Endometrial microvascular endothelial cells (primary cell): ENCODE results near the gene ZDHHC24. TPM values are rescaled to one million over a fixed set of nuclear protein-coding genes. Genes with fewer than 3 reads are reported as not detected.

Experiments
- in situ Hi-C: cut with HindIII; loops from 2 replicates; pipeline ENCODE4 v1.10.0; 2017; ENCODE audit warnings: low sequenced_read_pairs, low pct_unique_long_range_greater_than_20kb; ENCODE audit errors: inconsistent ontology term
- total RNA-seq: library from RNA; depleted of rRNA; stranded (reverse); fragments of >200 nt; gene quantifications from one replicate; pipeline ENCODE4 v1.2.3, GENCODE V29; 2015; ENCODE audit errors: inconsistent ontology term

ZDHHC24 gene
- total RNA-seq, 1 donor from 2014 or later: 20.6 TPM

DNA sequence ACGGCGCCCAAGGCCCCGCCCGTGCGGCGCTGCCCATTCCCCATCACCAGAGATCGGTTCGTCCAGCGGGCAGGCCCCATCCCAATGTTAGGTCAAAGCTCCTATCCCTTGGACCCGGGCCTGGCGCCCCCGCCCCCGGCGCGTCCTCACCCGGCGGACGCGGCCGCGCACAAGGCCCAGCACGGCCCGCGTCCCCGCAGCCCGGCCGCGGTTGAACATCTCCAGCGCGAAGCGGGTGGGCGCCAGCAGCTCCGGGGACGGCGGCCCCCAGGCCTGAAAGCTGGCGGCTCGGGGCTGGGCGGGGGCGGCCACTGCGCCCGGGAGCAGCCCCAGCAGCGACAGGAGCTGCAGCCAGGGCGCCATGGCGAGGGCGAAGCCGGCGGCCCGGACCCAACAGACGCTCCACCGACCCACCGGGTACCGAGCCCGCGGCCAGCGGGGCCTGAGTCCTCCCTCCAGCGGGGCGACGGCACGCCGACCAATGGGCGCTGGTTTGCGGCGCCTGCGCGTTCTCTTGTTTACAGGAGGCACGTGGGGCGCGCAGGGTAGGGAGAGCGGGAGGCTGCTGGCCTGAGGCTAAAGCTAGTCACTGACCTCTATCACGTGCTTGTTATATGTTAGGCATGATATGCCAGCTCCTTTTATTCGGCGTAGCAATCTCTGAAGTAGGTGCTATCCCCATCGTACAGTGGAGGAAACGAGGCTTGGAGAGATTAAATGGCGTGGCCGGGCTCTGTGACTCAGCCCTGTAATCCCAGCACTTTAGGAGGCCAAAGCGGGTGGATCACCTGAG lies 22.5 kb upstream of the ZDHHC24 start, which contains the start of gene CTSF:
CTSF (minus strand) TSS at position 483 of the 793 bp plus-strand sequence; CDS start at position 363, 120 bp downstream.
- in situ Hi-C loops: no loop called here

DNA sequence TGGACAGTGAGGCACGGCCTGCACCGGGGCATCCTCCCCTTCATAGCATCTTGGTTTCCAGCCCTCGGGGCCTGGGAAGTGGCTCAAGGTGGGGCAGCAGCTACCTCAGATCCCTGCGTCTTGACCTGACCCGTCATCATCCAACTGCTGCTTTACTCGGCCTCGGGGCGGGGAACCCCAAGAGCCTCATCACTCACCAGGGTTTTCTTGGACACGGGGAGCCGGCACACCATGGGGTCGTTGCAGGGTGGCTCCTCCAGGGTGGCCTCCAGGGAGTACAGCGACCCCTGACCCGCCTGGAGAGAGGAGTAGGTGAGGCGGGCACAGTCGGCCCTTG lies 21.9 kb upstream of the ZDHHC24 start:
- in situ Hi-C loops: no loop called here

DNA sequence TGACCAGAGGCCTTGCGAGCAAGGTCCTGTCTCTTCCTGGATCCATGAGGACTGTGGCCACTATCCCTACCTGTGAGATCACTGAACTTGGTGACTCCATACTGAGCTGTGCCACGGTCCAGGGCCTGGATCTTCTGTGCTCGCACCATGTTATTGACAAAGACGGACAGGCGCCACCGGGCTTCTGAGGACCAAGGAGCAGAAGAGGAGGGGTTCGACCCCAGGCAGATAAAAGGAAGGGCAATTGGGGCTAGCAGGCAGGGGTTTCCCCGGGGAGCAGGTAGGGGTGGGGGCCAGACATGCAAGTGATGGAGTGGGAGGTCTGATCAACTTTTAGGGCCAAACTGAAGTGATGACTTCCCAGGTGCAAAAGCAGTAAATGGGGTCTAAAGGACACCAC lies 20.4 kb upstream of the ZDHHC24 start:
- in situ Hi-C loops: no loop called here

DNA sequence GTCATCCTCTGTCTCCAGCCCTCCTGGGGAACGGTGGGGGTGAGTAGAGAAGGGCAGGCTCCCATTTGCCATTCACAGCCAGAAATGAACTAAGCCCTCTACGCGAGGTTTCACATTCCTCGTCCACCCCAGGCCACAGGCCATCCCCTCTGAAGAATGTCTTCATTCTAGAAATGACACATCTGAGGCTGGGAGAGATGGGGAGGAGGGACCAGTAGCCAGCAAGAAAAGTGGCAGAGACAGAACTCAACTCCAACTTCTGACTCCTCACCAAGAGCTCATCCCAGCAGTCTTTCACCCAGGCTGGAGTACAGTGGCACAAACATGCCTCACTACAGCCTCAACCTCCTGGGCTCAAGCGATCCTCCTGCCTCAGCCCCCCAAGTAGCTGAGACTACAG lies 19.1 kb upstream of the ZDHHC24 start:
- in situ Hi-C loops: no loop called here

DNA sequence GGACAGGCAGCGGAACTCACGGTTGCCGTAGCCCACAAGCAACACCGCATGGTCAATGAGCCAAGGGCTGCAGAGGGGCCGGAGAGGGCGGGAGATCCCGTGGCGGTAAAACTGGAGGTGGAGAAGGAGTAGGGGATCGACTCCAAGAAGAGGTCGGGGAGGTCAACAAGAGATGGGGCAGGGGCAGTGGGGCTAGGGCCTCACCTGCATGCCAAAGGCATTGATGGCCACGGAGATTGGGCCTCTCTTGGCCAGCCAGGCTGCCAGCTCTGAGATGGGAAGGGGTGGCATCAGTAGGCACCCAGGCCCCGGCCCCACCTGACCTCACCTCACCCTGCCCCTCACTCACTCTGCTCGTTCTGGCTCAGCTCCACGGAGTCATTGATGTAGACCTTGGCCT lies 18.7 kb upstream of the ZDHHC24 start:
- in situ Hi-C loops: no loop called here

DNA sequence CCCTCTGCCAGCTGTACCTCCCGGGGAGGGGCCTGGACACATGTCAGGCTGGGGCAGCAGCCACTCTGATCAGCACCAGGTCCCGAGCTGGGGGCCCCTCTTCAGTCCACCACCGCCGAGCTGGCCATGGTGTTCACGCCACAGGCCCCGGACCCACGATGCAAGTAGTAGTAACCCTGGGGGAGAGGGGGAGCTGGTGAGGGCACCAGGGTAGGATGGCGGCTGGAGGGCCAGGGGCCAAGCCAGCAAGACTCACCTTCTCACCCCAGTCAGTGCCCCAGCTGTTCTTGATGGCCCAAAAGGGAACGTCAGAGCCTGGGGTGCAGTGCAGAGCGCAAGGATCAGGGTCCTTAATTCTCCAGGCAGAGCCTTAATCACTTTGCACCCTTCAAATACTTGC lies 18.0 kb upstream of the ZDHHC24 start:
- in situ Hi-C loops: no loop called here

DNA sequence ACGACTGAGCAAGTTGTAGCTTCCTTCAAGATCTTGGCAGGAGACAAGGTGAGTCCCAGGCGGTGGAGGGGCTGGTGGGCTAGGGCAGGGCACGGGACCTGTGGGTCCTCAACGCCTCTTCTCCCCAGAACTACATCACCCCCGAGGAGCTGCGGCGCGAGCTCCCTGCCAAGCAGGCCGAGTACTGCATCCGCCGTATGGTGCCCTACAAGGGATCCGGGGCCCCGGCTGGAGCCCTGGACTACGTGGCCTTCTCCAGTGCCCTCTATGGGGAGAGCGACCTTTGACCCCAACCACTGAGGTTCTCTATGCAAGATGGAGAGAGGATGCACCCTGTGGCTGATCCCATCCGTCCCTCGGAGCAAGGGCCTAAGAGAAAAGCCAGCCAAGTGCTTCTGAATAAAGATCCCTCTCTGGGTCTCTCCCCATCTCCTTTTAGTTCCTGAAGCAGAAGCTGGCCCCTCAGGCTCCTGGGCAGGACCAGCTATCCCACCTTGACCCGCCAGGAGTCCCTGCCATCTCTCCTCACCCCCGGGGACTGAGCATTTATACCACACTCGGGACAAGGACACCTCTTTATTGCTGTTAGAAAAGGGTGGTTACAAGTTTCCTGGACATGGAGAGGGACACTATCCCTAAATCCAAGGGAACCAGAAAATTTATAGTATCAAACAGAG lies 17.2 kb upstream of the ZDHHC24 start:
- in situ Hi-C loops: no loop called here

DNA sequence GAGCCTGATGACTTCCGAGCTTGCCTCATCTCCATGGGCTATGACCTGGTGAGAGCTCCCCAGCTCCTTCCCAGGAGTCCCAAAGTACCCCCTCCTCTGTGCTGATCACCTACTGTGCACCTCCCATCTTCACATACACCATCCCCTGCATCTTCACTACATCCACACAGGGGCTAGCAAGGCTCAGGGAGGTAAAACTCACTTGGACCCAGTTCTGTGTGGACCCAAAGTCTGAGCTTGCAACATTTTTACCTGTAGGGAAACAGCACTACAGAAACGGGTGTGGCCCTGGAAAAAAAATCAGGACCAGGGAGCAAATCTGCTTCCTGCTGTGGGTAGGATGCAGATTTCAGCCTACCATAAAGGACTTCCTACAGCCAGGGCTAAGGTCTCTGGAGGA lies 16.4 kb upstream of the ZDHHC24 start:
- in situ Hi-C loops: no loop called here

DNA sequence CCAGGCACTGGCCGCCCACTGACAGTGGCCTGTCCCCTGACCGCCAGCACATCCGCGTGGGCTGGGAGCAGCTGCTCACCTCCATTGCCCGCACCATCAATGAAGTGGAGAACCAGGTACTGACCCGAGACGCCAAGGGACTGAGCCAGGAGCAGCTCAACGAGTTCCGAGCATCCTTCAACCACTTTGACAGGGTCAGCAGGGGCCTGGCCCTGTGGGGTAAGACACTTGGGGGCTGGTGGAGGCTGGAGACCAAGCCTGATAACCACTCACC lies 16.1 kb upstream of the ZDHHC24 start:
- in situ Hi-C loops: no loop called here

DNA sequence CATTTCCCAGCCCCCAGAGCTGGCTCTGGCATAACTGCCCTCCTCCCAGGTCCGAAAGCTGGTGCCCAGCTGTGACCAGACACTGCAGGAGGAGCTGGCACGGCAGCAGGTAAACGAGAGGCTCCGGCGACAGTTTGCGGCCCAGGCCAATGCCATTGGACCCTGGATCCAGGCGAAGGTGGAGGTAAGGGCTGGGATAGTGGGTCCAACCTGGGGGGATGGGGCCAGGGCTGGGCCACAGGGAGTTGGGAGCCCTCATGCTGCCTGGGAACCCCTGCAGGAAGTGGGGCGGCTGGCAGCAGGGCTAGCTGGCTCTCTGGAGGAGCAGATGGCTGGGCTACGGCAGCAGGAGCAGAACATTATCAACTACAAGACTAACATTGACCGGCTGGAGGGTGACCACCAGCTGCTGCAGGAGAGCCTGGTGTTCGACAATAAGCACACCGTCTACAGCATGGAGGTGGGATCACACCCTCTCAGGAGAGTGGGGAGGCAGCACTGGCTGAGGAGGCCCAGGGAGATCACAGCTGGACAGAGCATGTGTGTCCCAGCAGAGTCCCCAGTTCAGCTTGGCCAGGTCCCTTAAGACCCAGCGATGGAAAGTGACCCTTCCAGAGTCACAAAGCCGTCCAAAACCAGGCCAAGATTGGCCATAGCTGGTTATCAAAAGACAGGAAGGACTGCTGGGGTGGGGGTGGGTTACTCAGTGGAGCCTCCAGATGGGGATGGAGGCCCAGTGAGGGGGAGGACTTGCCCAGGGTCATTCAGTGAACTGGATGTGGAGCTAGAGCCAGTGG lies 15.5 kb upstream of the ZDHHC24 start:
- in situ Hi-C loops: no loop called here

DNA sequence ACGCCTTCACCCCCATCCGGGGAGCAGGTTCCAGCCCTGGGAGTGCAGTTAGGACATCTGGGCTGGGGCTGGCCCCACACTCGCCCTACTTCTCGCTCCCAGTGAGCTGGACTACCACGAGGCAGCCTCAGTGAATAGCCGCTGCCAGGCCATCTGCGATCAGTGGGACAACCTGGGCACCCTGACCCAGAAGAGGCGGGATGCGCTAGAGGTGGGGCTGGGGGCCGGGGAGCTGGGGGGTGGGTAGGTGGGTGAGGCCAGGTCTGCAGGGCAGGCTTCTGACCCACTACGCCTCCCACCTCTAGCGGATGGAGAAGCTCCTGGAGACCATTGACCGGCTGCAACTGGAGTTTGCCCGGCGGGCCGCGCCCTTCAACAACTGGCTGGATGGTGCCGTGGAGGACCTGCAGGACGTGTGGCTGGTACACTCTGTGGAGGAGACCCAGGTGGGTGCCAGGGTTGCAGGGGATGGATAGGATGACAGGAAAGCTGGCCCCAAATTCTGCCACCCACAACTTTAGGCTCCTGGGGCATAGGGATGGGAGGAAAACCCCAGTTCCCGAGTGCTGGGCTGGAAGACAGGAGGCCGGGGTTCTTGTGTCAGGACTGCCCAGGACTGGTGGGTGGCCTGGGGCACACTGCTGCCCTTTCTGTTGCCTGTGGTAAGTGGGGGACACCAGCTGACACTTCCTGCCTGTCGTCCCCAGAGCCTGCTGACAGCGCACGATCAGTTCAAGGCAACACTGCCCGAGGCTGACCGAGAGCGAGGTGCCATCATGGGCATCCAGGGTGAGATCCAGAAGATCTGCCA lies 14.2 kb upstream of the ZDHHC24 start:
- in situ Hi-C loops: no loop called here

DNA sequence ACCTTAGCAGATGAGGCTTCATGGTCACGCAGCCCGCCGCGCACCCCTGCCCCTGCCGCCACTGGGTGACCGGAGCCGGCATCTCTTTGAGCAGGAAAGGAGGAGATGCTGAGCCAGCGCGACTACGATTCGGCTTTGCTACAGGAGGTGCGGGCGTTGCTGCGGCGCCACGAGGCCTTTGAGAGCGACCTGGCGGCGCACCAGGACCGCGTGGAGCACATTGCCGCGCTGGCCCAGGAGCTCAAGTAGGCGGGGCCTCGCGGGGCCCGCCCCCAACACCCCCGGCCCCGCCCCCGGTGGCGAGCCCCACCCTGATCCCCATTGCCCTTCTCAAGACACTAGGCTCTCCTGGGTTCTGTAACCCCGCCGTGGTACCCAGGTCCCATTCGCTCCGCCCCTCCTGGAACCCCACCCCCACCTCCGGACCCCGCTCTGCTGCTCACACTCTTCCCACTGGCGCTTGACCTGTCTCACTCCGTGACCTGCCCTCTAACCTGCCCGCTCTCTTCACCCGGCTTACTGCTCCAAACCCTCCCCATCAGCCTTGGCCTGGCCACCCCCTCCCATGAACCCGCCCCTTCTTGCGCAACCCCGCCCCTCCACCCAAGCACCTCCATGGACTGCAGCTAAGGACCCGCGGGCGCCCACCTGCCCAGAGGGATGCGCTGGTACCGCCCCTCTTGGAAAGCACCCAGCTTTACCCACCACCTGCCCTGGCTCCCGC lies 13.5 kb upstream of the ZDHHC24 start:
- in situ Hi-C loops: no loop called here

DNA sequence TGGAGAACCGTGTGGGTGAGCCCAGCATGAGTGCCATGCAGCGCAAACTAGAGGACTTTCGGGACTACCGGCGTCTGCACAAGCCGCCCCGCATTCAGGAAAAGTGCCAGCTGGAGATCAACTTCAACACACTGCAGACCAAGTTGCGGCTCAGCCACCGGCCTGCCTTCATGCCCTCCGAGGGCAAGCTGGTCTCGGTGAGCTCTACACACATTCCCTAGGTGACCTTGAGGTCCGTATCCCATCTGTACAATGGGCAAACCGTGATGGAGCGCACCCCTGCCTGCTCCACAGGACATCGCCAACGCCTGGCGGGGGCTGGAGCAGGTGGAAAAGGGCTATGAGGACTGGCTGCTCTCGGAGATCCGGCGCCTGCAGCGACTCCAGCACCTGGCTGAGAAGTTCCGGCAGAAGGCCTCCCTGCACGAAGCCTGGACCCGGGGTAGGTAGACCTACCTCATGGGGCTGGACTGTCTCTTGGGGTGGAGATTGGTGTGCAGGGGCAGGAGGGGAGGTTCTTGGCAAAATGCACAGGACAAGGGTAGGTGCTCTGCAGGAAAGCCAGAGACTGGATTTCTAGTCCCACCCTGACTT lies 12.0 kb upstream of the ZDHHC24 start:
- in situ Hi-C loops: no loop called here

DNA sequence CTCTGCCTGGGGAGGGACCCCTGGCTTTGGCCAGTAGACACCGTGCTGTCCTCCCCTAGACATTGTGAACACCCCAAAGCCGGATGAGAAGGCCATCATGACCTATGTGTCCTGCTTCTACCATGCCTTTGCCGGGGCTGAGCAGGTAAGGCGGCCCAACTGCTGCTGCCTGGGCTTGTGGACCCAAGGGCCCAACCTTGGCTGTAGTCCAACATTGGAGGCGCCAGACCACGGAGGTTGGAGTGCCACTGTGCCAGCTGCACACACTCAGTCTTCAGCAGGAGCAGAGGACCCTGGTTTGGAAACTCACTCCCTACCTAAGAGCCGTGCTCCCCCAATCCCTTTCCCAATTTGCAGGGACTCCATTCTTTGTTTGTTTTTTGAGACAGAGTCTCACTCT lies 10.2 kb upstream of the ZDHHC24 start:
- in situ Hi-C loops: no loop called here

DNA sequence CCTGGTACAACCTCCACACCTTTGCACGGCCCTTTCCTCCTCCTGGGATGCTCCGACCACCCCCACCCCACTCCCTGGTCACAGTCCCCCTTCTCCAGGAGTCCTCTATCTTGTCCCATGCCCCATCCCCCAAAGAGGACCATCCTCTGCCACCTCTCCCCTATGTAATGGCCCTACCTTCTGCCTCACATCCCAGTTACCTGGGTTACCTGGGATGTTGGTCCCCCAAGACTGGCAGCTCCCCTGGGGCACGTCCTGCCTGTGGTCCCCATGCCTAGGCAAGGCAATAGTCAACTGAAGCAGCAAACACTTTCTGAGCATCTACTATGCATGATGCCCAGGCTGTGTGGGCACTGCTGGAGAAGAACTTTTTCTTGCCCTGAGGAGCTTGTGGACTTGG lies 9.6 kb upstream of the ZDHHC24 start:
- in situ Hi-C loops: no loop called here

DNA sequence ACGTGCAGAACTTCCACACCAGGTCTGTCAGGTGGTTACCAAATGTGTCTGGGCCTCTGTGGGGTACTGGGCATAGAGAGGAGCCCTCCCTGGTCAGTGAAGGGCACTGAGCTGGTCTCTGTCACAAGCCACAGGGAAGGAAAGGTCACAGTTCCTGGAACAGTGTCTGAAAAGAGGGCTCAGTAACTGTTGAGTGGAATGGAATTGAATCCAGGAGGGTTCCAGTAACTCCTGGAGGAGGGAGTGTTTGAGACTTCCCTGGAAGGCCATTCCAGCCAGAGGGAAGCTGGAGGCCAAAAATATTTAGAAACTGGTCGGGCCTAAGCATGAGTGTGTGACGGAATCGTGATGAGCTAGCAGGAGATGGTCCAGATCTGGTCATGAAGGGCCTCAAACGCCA lies 8.8 kb upstream of the ZDHHC24 start:
- in situ Hi-C loops: no loop called here

DNA sequence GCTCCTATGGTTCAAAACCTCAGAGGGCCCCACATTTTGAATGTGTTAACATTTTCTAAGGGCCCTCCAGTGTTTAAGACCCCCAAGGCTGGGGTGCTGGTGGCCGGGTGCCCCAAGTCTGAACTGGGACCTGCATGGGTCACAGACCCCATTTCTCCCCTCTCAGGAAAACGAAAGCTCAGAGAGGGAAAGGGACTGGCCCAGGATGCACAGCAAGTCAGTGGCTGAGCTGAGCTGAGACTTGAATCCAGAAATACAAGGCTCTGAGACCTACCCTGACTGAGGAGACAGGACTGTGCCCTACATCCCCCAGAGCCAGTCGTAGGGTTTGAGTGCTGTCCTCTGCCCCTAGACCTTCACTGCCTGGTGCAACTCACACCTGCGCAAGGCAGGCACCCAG lies 5.0 kb upstream of the ZDHHC24 start:
- in situ Hi-C loops: no loop called here

DNA sequence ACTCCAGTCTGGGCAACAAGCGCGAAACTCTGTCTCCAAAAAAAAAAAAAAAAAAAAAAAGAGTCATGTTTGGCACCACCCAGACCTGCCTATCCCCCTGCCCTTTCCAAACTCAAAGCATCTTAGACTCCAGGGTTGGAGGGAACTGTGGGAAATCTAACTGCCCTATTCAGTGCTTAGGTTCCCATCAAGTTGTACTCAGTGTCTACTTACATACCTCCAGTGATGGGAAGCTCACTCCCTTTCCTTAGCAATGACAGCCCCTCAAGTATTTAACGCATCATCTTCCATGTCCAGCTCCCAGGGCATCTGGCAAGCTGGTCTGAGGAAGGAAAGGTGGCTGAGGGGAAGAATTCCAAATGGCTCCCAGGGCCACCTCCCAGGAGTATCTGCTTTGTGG lies 3.8 kb upstream of the ZDHHC24 start:
- in situ Hi-C loops: no loop called here
